ENCODE measurements around the gene SLX4IP. TPM values are rescaled to one million over a fixed set of nuclear protein-coding genes. Genes with fewer than 3 reads are reported as not detected.

The SLX4IP gene
- total RNA-seq, 1 donor from 2014 or later: 2.6 TPM

- TF ChIP-seq CTCF (conservative IDR thresholded peaks at IDR 0.05; ENCODE audit: low read depth, low read length): no peak
- no peak for DNase-seq (ENCODE audit: low read depth)
- H3K4me3 ChIP-seq (ENCODE audit: low read depth, low read length): no peak overlapping the region
These were observed 222.3 kb downstream of the SLX4IP start for GRCh38 chr20:10657453-10657852.

- no peak overlapping the region for H3K4me3 ChIP-seq (ENCODE audit: low read depth, low read length)
- DNase-seq (ENCODE audit: low read depth): no peak
These were observed 223.1 kb downstream of the SLX4IP start for GRCh38 chr20:10658051-10658823.

GRCh38 chr20:10658876-10659632 lies 223.9 kb downstream of the SLX4IP start:
- TF ChIP-seq CTCF (conservative IDR thresholded peaks at IDR 0.05; ENCODE audit: low read depth, low read length): no peak
- DNase-seq (ENCODE audit: low read depth): no peak

More at GRCh38 chr20:10658051-10658823, 223.1 kb downstream of the SLX4IP start:
- no peak for TF ChIP-seq CTCF (conservative IDR thresholded peaks at IDR 0.05; ENCODE audit: low read depth, low read length)

GRCh38 chr20:10659651-10660601 lies 224.8 kb downstream of the SLX4IP start:
- DNase-seq (ENCODE audit: low read depth): no peak
- H3K4me3 ChIP-seq (ENCODE audit: low read depth, low read length): no peak overlapping the region
- no peak for TF ChIP-seq CTCF (conservative IDR thresholded peaks at IDR 0.05; ENCODE audit: low read depth, low read length)

More at GRCh38 chr20:10658876-10659632, 223.9 kb downstream of the SLX4IP start:
- no peak overlapping the region for H3K4me3 ChIP-seq (ENCODE audit: low read depth, low read length)

- DNase-seq (ENCODE audit: low read depth): no peak
- no peak overlapping the region for H3K4me3 ChIP-seq (ENCODE audit: low read depth, low read length)
- TF ChIP-seq CTCF (conservative IDR thresholded peaks at IDR 0.05; ENCODE audit: low read depth, low read length): no peak
These were observed 225.6 kb downstream of the SLX4IP start for GRCh38 chr20:10660661-10661060.

- DNase-seq (ENCODE audit: low read depth): no peak
- TF ChIP-seq CTCF (conservative IDR thresholded peaks at IDR 0.05; ENCODE audit: low read depth, low read length): no peak
- H3K4me3 ChIP-seq (ENCODE audit: low read depth, low read length): no peak overlapping the region
These were observed 226.2 kb downstream of the SLX4IP start for GRCh38 chr20:10661261-10661660.
